Suprapubic skin (tissue), 4 donors: ENCODE data around the gene FCER1A. TPM values are rescaled to one million over a fixed set of nuclear protein-coding genes. Genes with fewer than 3 reads are reported as not detected.

Source experiments
- DNase-seq, 2 donors: peaks; one replicate each; pipeline ENCODE4 v3.0.0-alpha.2; 2019; ENCODE audit warnings: low spot score in 2 of 2
- H3K27ac ChIP-seq: fragments of 200-600 bp; sonication (generic); one replicate; pipeline ENCODE4 v1.5.1; 2019
- H3K27me3 ChIP-seq: fragments of 200-600 bp; sonication (generic); one replicate; pipeline ENCODE4 v1.5.1; 2019
- H3K36me3 ChIP-seq: fragments of 200-600 bp; sonication (generic); one replicate; pipeline ENCODE4 v1.5.1; 2019
- H3K4me1 ChIP-seq: fragments of 200-600 bp; sonication (generic); one replicate; pipeline ENCODE4 v1.5.1; 2019
- H3K4me3 ChIP-seq: fragments of 200-600 bp; sonication (generic); one replicate; pipeline ENCODE4 v1.5.1; 2019; ENCODE audit warnings: mild to moderate bottlenecking
- H3K9me3 ChIP-seq: fragments of 200-600 bp; sonication (generic); one replicate; pipeline ENCODE4 v1.5.1; 2019
- CTCF ChIP-seq, 2 donors: fragments of 200-600 bp in 1 of 2; fragments of 450-650 bp in 1 of 2; sonication (generic) in 1 of 2; IDR thresholded peaks; one replicate each; pipeline ENCODE4 v1.5.1; 2016 to 2019; ENCODE audit warnings: antibody characterized with exemption in 2 of 2, mild to moderate bottlenecking in 1 of 2, moderate library complexity in 1 of 2
- EP300 ChIP-seq: sonication (generic); formaldehyde crosslinking; IDR thresholded peaks from one replicate; pipeline ENCODE4 v1.6.1; 2017; ENCODE audit warnings: antibody characterized with exemption
- POLR2A ChIP-seq, 2 donors: fragments of 450-650 bp; IDR thresholded peaks; one replicate each; pipeline ENCODE4 v1.6.1; 2017; ENCODE audit warnings: antibody characterized with exemption in 2 of 2, mild to moderate bottlenecking in 2 of 2, moderate library complexity in 2 of 2
- POLR2AphosphoS5 ChIP-seq, 3 donors: sonication (generic); formaldehyde crosslinking; IDR thresholded peaks; one replicate each; pipeline ENCODE4 v1.6.1; 2017; ENCODE audit warnings: antibody characterized with exemption in 3 of 3
- WGBS: methylation state at CpG from one replicate; pipeline ENCODE4 v1.1.5; 2018; 5-methylcytosine and 5-hydroxymethylcytosine counted together
- total RNA-seq, 4 donors: library from RNA; depleted of rRNA; stranded (reverse); fragments of >200 nt; gene quantifications; one replicate each; pipeline ENCODE4 v1.1.0, GENCODE V29; 2016

FCER1A gene
- total RNA-seq, 4 donors from 2014 or later: 14.3 to 36.9 (median 24.6) TPM

GRCh38 chr1:159318784-159319551 is 16.8 kb downstream of the FCER1A start:
- WGBS: 71% methylated on average over 8 of the region's 8 CpGs
- no peak for DNase-seq
- Histone ChIP-seq H3K27me3 (no peaks in the 10 kb centered on the region), H3K9me3 (no peaks in the 10 kb centered on the region), H3K27ac (no peak overlapping the region), H3K4me1 (no peaks in the 10 kb centered on the region), H3K4me3 (no peak overlapping the region), H3K36me3 (no peaks in the 10 kb centered on the region)
- TF ChIP-seq POLR2A (IDR thresholded peaks at IDR 0.05) (no peak), POLR2AphosphoS5 (IDR thresholded peaks at IDR 0.05) (no peak), EP300 (no peak), CTCF (IDR thresholded peaks at IDR 0.05) (no peak)

GRCh38 chr1:159334797-159335196 is 32.7 kb downstream of the FCER1A start:
- WGBS: 79% methylated on average over 2 of the region's 2 CpGs
- no peak for TF ChIP-seq EP300
- no peak for TF ChIP-seq POLR2AphosphoS5 (IDR thresholded peaks at IDR 0.05)
- TF ChIP-seq POLR2A (IDR thresholded peaks at IDR 0.05): no peak
- no peak for TF ChIP-seq CTCF (IDR thresholded peaks at IDR 0.05)
- no peaks in the 10 kb centered on the region for H3K27me3 ChIP-seq
- DNase-seq: no peak
- no peaks in the 10 kb centered on the region for H3K4me1 ChIP-seq
- H3K36me3 ChIP-seq: no peaks in the 10 kb centered on the region
- no peak overlapping the region for H3K27ac ChIP-seq
- no peak overlapping the region for H3K4me3 ChIP-seq
- no peaks in the 10 kb centered on the region for H3K9me3 ChIP-seq

GRCh38 chr1:159338018-159338417 is 35.9 kb downstream of the FCER1A start:
- Histone ChIP-seq H3K4me1 (no peaks in the 10 kb centered on the region), H3K4me3 (no peak overlapping the region), H3K9me3 (no peaks in the 10 kb centered on the region), H3K27me3 (no peaks in the 10 kb centered on the region), H3K36me3 (no peaks in the 10 kb centered on the region), H3K27ac (no peak overlapping the region)
- no peak for DNase-seq
- TF ChIP-seq CTCF (IDR thresholded peaks at IDR 0.05) (no peak), EP300 (no peak), POLR2A (IDR thresholded peaks at IDR 0.05) (no peak), POLR2AphosphoS5 (IDR thresholded peaks at IDR 0.05) (no peak)

GRCh38 chr1:159339536-159339935 is 37.4 kb downstream of the FCER1A start:
- no peak for TF ChIP-seq POLR2AphosphoS5 (IDR thresholded peaks at IDR 0.05)
- TF ChIP-seq POLR2A (IDR thresholded peaks at IDR 0.05): no peak
- no peak for TF ChIP-seq CTCF (IDR thresholded peaks at IDR 0.05)
- TF ChIP-seq EP300: no peak
- H3K4me3 ChIP-seq: no peak overlapping the region
- no peaks in the 10 kb centered on the region for H3K4me1 ChIP-seq
- no peaks in the 10 kb centered on the region for H3K27me3 ChIP-seq
- no peak for DNase-seq
- WGBS: 74% methylated on average over 1 of the region's 1 CpG
- H3K27ac ChIP-seq: no peak overlapping the region
- H3K9me3 ChIP-seq: no peaks in the 10 kb centered on the region
- no peaks in the 10 kb centered on the region for H3K36me3 ChIP-seq

GRCh38 chr1:159341736-159342135 is 39.6 kb downstream of the FCER1A start:
- Histone ChIP-seq H3K27ac (no peak overlapping the region), H3K4me1 (no peaks in the 10 kb centered on the region), H3K9me3 (no peaks in the 10 kb centered on the region), H3K36me3 (no peaks in the 10 kb centered on the region), H3K4me3 (no peak overlapping the region), H3K27me3 (no peaks in the 10 kb centered on the region)
- TF ChIP-seq POLR2AphosphoS5 (IDR thresholded peaks at IDR 0.05) (no peak), POLR2A (IDR thresholded peaks at IDR 0.05) (no peak), CTCF (IDR thresholded peaks at IDR 0.05) (no peak), EP300 (no peak)
- WGBS: 41% methylated on average over 2 of the region's 2 CpGs
- no peak for DNase-seq
